ENCODE results near the gene KRTAP12-2.

DNA sequence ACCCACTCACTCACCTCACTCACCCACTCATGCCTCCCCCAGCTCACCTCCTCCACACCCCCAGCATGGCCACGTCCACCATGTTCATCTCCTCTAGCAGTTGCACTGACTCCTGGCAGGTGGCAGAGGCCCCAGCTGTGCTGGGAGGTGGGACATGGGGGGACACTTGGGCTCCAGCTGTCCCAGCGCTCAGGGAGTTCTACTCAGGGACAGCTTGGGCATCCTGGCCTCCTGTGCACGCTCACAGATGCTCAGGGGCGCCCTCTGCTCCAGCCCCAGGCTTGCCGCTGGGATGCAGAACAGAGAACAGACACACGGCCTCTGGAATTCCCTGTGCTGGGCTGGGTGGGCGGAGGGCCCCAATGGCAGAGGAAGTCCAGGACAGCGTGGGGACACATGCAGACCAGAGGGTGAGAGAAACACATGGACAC is 49.6 kb downstream of the KRTAP12-2 start:
- no peak for TF ChIP-seq POLR2A (IDR thresholded peaks at IDR 0.05)
- no peak for TF ChIP-seq CTCF (IDR thresholded peaks at IDR 0.05)
